ENCODE results near the gene ZNF787. TPM values are rescaled to one million over a fixed set of nuclear protein-coding genes. Genes with fewer than 3 reads are reported as not detected.
A peak's percentile ranks its signal among the peaks of the same experiment; 100 is the strongest.

Gene ZNF787
- total RNA-seq, 1 donor from 2014 or later, result 32.4 TPM

DNA sequence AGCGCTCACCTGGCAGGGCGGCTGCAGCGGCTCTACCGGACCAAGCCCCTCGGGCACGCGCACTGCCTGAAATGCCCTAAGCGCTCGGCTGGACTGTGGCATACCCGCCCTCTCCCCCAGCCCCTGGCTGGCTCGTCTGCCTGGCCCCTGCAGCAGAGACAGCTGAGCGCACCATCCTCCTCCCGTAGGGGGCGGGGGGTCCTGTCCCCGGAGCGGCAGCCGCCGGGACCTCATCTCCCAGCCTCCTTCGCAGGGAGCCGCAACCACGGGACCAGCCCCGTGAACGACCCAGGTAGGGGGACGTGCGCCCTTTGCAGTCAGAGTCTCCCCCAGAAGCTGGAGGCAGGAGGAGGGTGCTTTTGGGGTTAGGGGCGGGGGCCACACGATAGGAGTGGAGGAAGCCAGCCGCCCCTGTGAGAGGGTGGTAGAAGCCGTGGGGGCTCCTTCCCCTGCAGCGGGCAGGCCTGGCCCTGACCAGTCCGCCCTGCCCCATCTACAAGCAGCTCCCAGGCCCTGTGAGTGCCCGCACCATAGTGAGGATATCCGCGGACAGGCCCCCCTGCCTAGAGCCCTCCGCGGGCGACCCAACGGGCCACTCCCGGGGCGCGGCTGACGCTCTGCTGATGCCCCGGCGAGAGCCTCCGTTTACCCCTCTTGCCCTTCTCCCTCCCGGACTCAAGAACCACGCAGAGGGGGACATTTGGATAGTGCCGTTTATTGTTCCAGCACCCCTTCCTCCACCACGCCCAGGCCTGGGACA lies 34.2 kb downstream of the ZNF787 start:
- Histone ChIP-seq H3K27ac (no peak overlapping the region), H3K4me1 (no peaks in the 10 kb centered on the region), H3K9me3 (no peaks in the 10 kb centered on the region), H3K36me3 (peaks cover 35% of the 10 kb centered on the region), H3K4me3 (no peak overlapping the region), H3K27me3 (ENCODE audit: low read depth) (no peaks in the 10 kb centered on the region)
- intact Hi-C loops (cut with DNase I), result no loop called here
- TF ChIP-seq, protein P1, sequence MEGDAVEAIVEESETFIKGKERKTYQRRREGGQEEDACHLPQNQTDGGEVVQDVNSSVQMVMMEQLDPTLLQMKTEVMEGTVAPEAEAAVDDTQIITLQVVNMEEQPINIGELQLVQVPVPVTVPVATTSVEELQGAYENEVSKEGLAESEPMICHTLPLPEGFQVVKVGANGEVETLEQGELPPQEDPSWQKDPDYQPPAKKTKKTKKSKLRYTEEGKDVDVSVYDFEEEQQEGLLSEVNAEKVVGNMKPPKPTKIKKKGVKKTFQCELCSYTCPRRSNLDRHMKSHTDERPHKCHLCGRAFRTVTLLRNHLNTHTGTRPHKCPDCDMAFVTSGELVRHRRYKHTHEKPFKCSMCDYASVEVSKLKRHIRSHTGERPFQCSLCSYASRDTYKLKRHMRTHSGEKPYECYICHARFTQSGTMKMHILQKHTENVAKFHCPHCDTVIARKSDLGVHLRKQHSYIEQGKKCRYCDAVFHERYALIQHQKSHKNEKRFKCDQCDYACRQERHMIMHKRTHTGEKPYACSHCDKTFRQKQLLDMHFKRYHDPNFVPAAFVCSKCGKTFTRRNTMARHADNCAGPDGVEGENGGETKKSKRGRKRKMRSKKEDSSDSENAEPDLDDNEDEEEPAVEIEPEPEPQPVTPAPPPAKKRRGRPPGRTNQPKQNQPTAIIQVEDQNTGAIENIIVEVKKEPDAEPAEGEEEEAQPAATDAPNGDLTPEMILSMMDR (IDR thresholded peaks at IDR 0.05), result no peak
- ATAC-seq (peak; percentile 5 to 11), DNase-seq (no peak)

DNA sequence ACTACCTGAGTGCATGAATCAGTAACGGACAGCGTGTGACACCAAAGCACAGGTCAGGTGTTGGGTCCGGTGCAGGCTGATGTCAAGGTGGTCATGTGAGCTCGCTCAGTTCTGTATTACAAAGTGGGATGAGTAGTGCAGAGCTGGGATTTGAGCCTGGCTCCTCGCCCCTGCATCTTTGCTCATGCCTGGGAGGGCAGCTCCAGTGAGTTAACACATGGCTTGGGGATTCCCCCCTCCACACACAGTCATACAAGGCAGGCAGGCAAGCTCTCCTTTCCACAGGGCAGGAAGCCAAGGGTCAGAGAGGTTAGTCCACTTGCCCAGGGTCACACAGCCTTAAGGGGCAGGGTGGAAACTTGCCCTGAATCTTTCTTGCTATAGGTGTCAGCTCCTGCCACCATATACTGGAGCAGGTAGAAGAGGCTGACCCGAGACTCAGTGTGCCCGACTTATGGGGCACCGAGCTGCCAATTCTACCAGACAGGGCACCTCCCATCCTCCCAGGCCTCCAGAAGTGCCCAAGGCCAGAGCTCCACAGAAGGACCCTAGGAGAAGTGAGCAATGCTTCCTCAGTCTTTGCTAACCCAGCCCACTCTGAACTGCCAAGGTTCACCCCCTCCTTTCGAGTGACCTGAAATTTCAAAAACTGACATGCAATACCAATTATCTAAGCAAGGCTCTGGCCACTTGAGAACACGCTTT lies 35.4 kb downstream of the ZNF787 start:
- no peak for ATAC-seq
- H3K4me1 ChIP-seq, result peaks cover 11% of the 10 kb centered on the region

DNA sequence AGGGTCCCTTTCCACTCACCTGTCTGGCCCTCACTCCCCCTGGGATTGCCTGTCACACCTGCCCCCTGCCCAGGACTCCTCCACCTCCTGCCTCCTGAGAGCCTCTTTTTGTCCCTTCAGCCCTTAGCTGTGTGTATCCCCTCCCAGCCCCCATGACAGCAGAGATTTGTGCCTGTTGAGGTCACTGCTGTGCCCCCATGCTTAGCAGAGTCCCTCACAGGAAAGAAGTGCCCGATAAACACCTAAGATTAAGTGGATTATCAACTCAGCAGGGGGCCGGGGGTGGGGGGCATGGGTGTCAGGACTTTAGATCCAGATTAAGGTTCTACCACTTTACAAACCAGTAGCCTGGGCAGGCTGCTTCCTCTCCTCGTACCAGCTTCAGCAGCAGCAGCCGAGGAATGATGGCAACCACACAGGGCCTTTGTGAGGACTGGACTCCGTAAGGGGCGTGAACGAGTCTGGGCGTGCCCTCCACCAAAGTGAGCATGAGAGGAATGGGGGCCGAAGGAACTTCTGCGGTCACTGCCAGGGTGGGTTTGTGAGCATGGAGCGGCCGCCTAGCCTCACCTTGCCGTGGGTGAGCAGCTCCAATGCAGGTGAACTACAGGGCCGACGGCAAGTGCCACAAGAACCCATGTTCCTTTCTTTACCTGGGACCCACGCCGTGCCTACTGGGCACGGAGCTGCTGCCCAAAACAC lies 36.1 kb downstream of the ZNF787 start:
- H3K27me3 ChIP-seq (ENCODE audit: low read depth), result no peaks in the 10 kb centered on the region
- ATAC-seq (no peak), DNase-seq (no peak)
- TF ChIP-seq, protein P1 (IDR thresholded peaks at IDR 0.05), result no peak
- no peak overlapping the region for H3K4me3 ChIP-seq
- peaks cover 27% of the 10 kb centered on the region for H3K36me3 ChIP-seq
- no peaks in the 10 kb centered on the region for H3K9me3 ChIP-seq
- H3K4me1 ChIP-seq, result peaks cover 12% of the 10 kb centered on the region
- no peak overlapping the region for H3K27ac ChIP-seq
- intact Hi-C loops (cut with DNase I), result no loop called here

More for the DNA sequence above, 35.4 kb downstream of the ZNF787 start:
- intact Hi-C loops (cut with DNase I), result no loop called here
- TF ChIP-seq, protein P1 (IDR thresholded peaks at IDR 0.05), result no peak
- no peak overlapping the region for H3K4me3 ChIP-seq
- no peak for DNase-seq
- H3K9me3 ChIP-seq, result no peaks in the 10 kb centered on the region
- no peaks in the 10 kb centered on the region for H3K27me3 ChIP-seq (ENCODE audit: low read depth)
- no peak overlapping the region for H3K27ac ChIP-seq
- peaks cover 34% of the 10 kb centered on the region for H3K36me3 ChIP-seq

DNA sequence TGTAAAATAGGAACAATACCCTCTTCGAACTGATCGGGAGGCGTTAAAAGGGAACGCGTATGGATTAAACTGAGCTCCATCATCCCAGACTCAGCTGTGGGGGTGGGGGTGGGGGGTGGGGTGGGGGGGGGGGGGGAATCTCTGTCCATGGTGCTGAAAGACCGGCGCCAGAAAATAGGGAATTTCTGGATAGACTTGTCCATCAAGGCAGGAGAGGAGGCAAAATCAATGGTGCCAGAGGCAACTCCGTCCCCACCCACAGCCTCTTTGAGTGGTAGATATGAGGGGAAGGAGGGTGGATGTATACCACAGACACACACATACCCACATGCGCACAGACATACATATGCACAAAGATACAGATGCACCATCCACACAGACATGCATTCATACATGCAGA lies 37.4 kb downstream of the ZNF787 start:
- no peaks in the 10 kb centered on the region for H3K27me3 ChIP-seq (ENCODE audit: low read depth)
- peaks cover 12% of the 10 kb centered on the region for H3K4me1 ChIP-seq
- ATAC-seq, result no peak
- H3K4me3 ChIP-seq, result no peak overlapping the region
- no peaks in the 10 kb centered on the region for H3K9me3 ChIP-seq
- TF ChIP-seq, protein P1 (IDR thresholded peaks at IDR 0.05), result no peak
- DNase-seq, result no peak
- intact Hi-C loops (cut with DNase I), result no loop called here
- H3K27ac ChIP-seq, result no peak overlapping the region
- H3K36me3 ChIP-seq, result peaks cover 17% of the 10 kb centered on the region

DNA sequence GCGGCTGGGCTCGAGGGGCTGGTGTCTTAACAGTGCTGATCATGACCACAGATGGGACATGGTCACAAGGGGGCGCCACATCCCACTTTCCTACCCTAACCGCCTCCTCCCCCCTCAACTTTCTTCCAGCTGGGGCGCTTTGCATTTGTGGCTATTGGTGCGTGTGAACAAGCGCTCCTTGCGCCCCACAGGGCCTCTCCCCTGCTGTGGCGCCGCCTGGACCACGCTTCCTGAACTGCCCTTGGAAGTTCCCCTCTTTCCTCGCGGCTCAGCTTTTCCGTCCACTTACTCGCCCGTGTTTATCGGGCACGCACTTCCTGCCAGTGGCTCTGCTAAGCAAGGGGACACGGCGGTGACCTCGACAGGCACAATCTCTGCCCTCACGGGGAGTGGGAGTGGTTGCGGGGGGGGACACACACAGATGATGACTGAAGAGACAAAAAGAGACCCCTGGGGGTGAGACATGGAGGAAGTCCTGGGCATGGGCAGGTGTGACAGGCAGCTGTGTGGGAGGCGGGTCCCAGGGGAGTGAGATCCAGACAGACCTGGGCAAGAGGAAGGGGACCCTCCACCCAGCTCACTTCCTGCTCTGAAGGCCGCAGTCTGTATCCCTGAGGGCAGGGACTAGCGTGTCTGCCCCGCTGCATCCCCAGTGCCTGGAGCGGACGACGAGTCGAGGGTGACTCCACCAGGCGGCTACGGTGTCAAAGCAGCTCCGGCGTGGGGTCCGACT lies 40.3 kb downstream of the ZNF787 start:
- no peaks in the 10 kb centered on the region for H3K9me3 ChIP-seq
- peak; percentile 80 to 91 for ATAC-seq
- peaks cover 12% of the 10 kb centered on the region for H3K4me1 ChIP-seq
- H3K27me3 ChIP-seq (ENCODE audit: low read depth), result no peaks in the 10 kb centered on the region
- DNase-seq, result peak; percentile 87
- H3K4me3 ChIP-seq, result peak overlapping the region; percentile 52
- no peaks in the 10 kb centered on the region for H3K36me3 ChIP-seq
- TF ChIP-seq, protein P1 (IDR thresholded peaks at IDR 0.05), result peak; percentile 53
- H3K27ac ChIP-seq, result peak overlapping the region; percentile 49
- intact Hi-C loops (cut with DNase I), result no loop called here

Data from lower lobe of right lung (tissue), 2 donors.